SH-SY5Y (cell line): ENCODE data around the gene CCL15.

ENCODE experiments used
- GATA2 ChIP-seq: IDR thresholded peaks from 2 replicates; pipeline ENCODE4 v1.6.1; 2011; ENCODE audit warnings: mild to moderate bottlenecking, low read depth, low read length
- GATA3 ChIP-seq: IDR thresholded peaks from 2 replicates; pipeline ENCODE4 v1.6.1; 2011; ENCODE audit warnings: low read depth, mild to moderate bottlenecking, low read length, moderate library complexity

Gene CCL15

GRCh38 chr17:36004594-36005108, 3.3 kb upstream of the CCL15 start:
- no peak for TF ChIP-seq GATA2
- TF ChIP-seq GATA3: no peak

DNA sequence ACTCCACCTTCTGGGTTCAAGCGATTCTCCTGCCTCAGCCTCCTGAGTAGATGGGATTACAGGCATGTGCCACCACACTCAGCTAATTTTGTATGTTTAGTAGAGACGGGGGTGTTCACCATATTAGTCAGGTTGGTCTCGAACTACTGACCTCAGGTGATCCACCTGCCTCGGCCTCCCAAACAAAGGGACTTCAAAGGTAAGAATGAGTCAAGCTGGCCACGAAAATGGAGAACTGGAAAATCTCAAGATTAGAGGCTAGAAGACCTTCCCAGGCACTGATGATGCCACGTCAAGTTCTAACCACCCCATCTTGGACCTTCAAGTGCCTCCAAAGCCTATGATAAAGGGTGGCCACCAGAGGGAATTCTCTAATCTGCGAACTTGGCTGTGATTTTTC, 1.3 kb upstream of the CCL15 start:
- TF ChIP-seq GATA3 (no peak), GATA2 (no peak)

GRCh38 chr17:36001862-36002603, 680 bp upstream of the CCL15 start:
- TF ChIP-seq GATA3: no peak
- no peak for TF ChIP-seq GATA2

- TF ChIP-seq GATA2: no peak
- TF ChIP-seq GATA3: no peak
Observed at GRCh38 chr17:36000732-36001109, 632 bp downstream of the CCL15 start.

GRCh38 chr17:35998756-35999155, 2.6 kb downstream of the CCL15 start:
- no peak for TF ChIP-seq GATA2
- TF ChIP-seq GATA3: no peak

DNA sequence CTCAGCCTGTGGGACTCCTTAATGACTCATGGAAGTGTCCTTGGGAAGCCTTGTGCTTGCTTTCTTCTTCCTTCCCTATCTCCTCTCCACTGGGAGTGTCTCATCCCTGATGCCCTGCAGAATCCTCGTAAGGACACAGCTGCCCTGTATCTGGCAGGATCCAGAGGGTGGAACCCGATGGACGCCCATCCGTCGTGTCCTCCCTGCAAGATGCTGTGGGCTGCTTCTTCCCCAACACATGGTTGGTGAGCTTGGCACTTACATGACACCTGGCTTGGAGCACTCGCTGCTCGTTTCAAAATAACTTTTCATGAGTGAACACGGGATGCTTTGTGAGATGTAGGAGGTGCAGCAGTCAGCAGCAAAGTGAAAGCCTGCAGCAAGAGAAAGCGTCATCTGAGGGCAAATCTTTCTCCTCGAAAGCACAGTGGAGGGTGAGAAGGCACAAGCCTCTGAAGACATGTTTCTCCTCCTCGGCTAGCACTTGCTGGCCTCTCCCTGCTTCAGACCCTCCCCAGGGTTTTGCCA, 3.3 kb downstream of the CCL15 start:
- TF ChIP-seq GATA3: no peak
- no peak for TF ChIP-seq GATA2

- TF ChIP-seq GATA2: no peak
- TF ChIP-seq GATA3: no peak
Observed at GRCh38 chr17:35991075-35991474, 10.3 kb downstream of the CCL15 start.

DNA sequence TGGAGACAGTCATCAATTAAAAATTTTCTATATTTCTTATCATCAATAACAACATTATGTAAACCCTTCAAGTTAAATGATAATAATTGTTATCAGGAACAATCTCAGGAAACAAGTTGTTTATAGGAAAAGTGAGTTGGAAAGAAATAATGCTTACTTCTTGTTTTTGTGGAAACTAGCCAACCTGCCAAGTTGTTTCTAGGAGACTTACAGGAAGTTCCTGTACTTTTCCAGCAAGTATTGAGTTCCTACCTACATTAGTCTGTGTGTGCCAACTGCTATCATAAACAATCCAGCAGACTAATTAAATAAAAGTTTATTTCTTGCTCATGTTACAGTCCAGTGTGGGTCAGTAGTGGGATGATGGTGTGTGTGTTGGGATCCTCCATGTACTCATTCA, 13.2 kb downstream of the CCL15 start:
- TF ChIP-seq GATA2 (no peak), GATA3 (no peak)

- TF ChIP-seq GATA2: no peak
- TF ChIP-seq GATA3: no peak
Observed at GRCh38 chr17:35986643-35987042, 14.7 kb downstream of the CCL15 start, which contains the start of gene CCL14. TSS of gene CCL14 (minus strand) at chr17:35986729. CDS start at chr17:35986649, 80 bp downstream.

DNA sequence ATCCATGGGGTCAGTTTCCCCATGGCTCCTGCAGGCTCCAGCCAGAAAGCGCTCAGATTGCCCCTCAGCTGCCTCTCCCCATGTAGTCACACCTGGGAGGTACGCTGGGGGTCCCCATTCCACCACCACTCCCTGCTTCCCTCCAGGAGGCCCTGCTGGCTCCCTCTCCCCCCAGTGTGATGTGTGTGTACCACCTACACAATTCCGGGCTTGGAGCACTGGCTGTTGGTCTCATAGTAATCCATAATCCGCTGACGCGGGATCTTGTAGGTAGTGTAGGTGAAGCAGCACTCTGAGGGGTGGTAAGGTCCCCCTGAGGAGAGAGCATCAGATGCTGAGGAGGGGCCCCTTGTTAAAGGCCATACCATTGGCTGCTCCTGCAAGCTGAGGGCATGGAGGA, 17.2 kb downstream of the CCL15 start:
- TF ChIP-seq GATA2 (no peak), GATA3 (no peak)

DNA sequence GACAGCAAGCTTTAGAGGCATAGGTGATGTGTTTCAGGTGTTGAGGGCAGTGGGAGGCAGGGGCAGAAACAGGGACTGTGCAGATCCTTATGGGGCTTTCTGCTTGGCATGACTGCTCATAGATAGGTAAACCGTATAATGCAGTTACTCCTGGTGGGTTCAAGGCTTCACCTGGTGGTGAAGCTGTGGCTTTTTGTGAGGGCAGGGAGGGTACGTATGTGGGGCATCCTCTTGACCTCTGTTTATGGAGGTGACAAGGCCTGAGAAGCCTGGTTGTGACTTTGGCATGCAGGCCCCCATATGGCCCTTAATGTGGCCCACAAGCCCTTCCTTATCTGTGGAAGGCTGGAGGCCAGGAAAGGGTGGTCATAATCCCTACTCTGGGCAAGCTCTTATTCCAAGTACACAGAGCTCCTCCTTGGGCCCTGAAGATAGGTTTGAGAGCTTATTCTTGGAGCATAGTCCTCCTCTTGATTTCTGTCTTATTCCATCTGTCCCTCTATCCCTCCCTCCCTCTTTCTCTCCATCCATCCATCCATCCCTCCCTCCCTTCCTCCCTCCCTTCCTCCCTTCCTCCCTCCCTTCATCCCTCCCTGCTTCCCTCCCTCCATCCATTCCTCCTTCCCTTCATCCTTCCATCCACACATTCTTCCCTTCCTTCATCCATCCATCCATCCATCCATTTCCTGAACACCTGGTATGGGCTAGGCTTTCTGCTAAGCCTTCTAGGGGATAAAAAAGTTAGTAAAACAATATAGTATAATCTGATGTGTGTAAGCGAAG, 18.8 kb downstream of the CCL15 start:
- TF ChIP-seq GATA3: no peak

- TF ChIP-seq GATA3 (no peak), GATA2 (no peak)
Observed at GRCh38 chr17:35981908-35982330, 19.4 kb downstream of the CCL15 start.

DNA sequence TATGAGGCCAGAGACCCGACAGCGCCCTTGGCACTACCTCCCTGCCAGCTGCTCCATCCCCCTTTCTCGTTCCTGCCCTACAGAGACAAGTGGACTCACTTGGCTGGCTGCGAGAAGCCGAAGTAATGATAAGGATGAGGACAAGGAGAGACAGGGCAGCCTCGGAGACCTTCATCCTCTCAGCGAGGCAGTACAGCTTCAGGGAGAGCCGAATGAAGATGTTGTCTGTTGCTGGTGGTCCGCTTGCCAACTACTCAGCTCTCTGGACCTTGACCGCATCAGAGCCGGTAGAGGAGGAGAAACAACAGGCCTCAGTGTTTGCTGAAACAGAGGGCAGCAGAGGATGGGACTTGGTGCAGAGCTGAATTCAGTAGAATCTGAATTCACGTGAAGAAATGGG, 20.1 kb downstream of the CCL15 start, which contains the start of gene CCL16:
Gene CCL16 (minus strand): TSS at position 252 of the 400 bp plus-strand sequence. CDS start 77 bp downstream, at position 175.
- TF ChIP-seq GATA2 (no peak), GATA3 (no peak)

- TF ChIP-seq GATA3 (no peak), GATA2 (no peak)
Observed at GRCh38 chr17:35978346-35978745, 23.0 kb downstream of the CCL15 start.
